NOMO-1 treated with dmso at 0.1 percent for 144 hours (cell line): ENCODE measurements around the gene NAA40.
A peak's percentile ranks its signal among the peaks of the same experiment; 100 is the strongest.

Source experiments
- DNase-seq: peaks from one replicate; lab custom pipeline; 2025; ENCODE audit not compliant: unreplicated experiment; lab: John Stamatoyannopoulos, UW

Gene NAA40

GRCh38 chr11:63938479-63939396 lies at the start of gene NAA40:
TSS of gene NAA40 (plus strand) at chr11:63939002. CDS start at chr11:63939097, 95 bp downstream.
- peak; percentile 98 for DNase-seq

DNA sequence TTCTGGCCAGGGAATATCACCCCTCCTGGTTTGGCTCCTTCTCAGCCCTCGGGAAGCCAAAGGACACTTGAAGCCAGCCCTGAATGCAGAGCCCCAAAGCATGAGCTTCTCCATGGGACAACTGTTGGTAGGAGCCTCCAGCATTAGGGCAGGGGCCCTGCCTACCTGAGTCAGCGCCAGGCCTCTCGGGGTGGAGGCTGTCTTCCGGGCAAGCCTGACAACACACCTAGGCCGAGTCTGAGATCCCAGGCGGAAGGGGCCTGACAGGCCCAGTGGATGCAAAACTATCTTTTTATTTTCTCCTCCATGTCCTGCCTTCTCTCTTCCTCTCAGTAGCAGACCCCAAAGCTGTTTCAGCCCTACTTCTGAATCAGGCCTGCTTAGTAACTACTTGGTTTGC lies 49.5 kb upstream of the NAA40 start:
- no peak for DNase-seq

DNA sequence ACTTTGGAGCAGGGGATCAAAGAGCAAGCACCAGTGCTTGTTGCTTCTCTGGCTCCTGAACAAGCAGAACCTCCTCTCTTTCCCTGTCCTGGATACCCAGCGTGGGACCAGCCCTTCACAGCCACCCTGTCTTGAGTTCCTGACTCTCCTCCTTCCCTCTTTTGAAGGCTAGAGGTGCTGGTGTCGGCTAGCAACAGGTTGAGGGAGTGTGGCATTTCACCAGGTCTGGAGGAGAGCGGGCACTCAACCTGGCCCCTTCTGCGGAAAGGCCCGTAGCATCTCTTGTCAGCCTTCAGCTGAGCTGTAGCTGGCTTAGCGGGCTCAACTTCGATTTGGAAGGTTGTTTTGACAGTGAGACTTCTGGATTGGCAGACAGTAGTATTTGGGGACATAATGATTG lies 48.4 kb upstream of the NAA40 start:
- DNase-seq = no peak

DNA sequence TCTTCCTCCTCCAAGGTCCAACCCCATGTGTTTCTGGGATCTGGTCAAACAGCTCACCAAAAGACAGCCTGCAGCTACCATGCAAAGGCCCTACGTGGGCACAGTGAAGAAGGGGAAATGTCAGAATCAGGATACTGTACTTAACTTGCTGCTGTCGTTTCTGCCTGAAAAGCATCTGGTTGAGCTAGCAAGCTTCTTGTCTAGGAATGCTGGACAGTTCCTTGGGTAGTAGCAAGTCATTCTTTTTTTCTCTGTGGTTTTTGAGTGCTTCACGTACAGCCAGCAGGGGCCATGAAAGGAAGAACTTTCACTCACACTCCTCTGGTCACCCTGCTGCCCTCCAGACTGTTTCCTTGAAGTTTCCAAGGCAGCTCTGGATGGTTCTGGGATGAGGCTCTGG lies 46.6 kb upstream of the NAA40 start:
- no peak for DNase-seq

DNA sequence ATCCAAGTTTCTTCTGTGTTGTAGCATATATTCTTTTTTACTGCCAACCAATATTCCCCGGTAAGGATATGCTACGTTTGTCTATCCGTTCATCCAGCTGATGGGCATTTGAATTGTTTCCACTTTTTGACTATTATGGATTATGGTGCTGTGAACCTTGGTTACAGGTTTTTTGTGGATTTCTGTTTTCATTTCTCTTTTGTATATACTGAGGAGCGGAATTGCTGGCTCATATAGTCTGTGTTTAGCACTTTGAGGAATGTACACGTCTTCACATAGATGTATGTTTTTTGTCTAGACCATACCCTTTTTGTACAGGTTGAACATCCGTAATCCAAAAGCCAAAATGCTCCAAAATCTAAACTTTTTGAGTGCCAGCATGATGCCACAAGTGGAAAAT lies 45.4 kb upstream of the NAA40 start:
- DNase-seq = no peak

GRCh38 chr11:63896071-63896470 lies 42.7 kb upstream of the NAA40 start:
- DNase-seq = no peak

DNA sequence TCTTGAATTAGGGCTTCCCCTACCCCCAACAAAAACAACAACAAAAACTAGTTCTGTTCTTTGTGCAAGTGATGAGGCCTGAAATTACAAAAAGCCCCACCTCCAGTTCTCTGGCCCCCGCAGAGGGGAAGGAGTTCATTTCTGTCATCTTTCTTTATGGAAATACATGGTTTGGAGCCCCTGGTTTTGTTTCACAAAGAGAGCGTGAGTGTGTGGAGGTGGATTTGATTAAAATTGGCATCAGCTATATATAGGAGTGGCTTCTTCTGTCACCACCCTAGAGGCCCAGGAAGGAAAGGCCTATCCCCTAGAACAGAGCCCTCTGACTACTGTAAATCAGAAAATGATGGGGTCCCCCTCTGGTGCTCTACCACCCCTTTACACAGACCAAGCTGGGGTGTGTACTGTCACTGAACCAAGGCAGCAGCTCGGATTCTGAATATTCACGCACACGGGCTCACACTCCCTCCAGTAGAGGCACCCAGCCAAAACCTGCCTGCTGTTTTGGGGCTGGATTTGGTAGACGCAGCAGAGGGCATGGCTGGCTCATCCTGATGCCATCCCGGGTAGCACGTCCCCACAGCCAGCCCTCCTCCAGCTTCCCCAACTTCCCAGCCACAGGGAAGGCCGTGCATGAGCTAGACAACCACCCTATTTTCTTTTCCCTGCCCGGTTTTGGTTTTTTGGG lies 41.2 kb upstream of the NAA40 start:
- DNase-seq = no peak

GRCh38 chr11:63901660-63902059 lies 37.1 kb upstream of the NAA40 start:
- DNase-seq = no peak

DNA sequence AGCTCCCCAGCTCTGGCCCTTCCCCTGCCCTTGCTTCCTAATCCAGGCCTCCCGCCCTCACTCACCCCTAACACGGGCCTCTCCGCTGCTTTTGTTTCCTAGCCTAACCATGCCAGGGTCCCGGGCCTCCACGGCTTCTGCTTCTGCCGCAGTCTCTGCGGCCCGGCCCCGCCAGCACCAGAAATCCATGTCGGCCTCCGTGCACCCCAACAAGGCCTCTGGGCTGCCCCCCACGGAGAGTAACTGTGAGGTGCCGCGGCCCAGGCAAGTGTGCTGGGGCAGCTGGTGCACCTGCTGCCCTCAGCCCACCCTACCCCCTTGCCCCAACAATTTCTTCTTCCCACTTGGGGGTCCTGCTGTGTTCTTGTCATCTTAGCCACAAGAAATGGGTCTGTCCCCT lies 34.9 kb upstream of the NAA40 start:
- no peak for DNase-seq

DNA sequence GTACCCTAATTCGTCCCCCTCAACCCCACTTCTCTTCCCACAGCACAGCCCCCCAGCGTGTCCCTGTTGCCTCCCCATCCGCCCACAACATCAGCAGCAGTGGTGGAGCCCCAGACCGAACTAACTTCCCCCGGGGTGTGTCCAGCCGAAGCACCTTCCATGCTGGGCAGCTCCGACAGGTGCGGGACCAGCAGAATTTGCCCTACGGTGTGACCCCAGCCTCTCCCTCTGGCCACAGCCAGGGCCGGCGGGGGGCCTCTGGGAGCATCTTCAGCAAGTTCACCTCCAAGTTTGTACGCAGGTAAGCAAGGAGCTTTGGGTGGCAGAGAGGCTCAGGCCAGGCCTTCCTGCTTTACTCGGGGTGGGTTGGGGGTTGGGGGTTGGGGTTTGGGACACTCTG lies 34.1 kb upstream of the NAA40 start:
- DNase-seq = no peak

- no peak for DNase-seq
Observed at GRCh38 chr11:63905179-63905578, 33.6 kb upstream of the NAA40 start.

- DNase-seq = no peak
Observed at GRCh38 chr11:63906087-63906486, 32.7 kb upstream of the NAA40 start.

- no peak for DNase-seq
Observed at GRCh38 chr11:63906585-63906984, 32.2 kb upstream of the NAA40 start.

- DNase-seq = no peak
Observed at GRCh38 chr11:63907063-63907462, 31.7 kb upstream of the NAA40 start.

DNA sequence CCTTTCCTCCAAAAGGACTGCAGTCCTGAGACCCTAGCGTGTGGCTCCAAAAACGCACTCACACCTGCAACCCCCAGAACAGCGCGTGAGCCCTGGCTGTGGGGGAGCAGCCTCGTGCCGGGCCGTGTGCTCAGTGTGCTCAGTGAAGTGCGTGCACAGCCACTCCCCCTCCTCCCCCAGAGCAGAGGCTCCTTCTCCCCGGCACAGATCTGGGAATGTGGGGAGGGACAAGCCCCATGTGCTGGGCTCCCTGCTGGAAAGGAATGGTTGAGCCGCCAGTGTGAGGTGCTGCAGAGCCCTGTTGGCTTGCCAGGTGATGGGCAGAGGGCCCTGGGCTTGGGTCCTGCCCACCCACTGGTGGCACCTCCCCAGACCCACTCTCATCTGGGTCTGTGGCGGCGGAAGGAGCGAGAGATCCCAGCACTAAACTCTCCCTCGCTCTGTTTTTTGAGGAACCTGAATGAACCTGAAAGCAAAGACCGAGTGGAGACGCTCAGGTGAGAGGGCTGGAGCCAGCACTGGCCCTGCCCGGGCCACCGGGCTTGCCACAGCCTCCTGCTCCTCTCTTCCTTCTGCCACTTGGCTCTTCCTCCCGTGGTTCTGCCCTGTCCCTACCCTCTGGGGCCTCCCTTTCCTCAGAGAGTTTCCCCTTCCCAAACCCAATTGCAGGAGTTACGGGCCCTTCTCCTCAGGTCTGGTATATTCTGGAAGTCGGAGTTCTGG lies 30.8 kb upstream of the NAA40 start:
- DNase-seq = no peak

DNA sequence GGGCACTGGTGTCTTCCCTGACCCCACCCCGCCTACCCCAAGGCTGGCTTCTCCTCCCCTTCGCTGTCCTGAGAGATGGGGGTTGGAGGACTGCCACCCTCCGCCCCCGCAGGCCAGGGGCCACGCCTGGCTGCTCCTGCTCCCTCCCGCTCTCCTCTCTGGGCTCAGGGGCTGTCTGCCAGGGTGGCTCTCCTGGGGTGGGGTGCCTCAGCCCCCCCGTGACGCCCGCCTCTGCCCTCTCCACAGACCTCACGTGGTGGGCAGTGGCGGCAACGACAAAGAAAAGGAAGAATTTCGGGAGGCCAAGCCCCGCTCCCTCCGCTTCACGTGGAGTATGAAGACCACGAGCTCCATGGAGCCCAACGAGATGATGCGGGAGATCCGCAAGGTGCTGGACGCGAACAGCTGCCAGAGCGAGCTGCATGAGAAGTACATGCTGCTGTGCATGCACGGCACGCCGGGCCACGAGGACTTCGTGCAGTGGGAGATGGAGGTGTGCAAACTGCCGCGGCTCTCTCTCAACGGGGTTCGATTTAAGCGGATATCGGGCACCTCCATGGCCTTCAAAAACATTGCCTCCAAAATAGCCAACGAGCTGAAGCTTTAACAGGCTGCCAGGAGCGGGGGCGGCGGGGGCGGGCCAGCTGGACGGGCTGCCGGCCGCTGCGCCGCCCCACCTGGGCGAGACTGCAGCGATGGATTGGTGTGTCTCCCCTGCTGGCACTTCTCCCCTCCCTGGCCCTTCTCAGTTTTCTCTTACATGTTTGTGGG lies 30.0 kb upstream of the NAA40 start:
- DNase-seq = no peak

DNA sequence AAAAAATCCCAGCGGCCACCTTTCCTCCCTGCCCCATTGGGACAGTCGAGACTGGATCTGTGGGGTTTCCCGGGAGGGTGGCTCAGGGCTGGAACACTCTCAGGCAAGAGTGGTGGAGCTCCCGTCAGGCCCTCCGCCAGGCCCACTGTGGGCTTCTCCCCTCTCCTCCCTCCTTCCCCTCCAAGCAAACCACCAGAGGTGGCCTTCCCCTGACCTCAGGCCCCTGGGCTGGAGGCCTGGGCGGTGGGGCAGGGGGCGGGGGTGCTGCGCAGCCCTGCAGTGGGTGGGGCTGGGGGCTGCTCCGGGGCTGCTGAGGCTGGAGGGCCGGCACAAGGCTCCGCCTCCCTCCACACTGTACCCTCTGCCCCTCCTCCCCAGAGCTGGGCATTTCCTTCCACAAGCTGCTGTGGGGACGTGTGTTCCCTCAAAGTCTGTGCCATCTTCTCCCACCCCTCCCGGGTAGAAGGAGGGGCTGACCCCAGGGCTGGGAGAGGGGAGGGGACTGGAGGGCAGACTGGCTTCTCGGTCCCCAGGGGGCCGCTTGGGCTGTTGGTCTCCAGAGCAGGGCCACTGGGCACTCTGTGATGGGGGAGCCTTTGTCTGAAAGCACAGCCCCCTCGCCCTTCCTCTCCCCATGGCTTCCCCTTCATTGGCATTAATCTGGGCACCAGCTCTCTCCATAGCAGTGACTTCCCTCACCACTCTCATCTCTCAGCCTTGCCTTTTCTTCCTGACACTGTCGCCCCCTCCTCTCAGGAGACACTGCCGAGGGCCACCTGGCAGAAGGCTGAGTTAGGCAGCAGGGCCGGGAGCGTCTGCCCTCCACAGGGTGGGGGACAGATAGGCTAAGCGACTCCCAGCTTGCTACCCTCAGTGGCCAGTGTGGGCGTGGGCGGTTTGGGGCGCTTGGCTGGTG lies 29.0 kb upstream of the NAA40 start:
- no peak for DNase-seq

DNA sequence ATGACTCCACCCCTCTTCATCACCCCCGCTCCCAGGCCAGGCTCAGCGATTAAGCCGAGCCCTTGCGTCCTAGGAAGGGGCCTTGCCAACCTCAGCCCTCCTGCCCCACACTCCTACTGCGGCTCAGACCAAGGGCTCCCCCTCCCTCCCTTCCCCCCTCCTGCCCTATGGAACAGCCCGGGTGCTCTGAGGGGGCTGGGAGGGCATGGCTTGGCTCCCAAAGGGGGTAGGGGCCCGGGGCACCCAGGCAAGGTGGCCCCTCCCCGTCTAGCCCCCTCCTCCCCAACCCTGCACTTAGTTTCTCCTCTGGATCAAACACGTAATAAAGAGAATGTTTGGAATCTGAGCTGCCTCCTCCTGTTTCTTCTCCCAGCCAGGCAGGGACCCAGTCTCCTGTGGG lies 28.1 kb upstream of the NAA40 start:
- no peak for DNase-seq

GRCh38 chr11:63911440-63911839 lies 27.4 kb upstream of the NAA40 start:
- no peak for DNase-seq

GRCh38 chr11:63911876-63912275 lies 26.9 kb upstream of the NAA40 start:
- no peak for DNase-seq
